GM23338 (cell line): ENCODE data around the gene UBE2K. TPM values are rescaled to one million over a fixed set of nuclear protein-coding genes. Genes with fewer than 3 reads are reported as not detected.

Experiments used
- CTCF ChIP-seq, 2 experiments: fragments of 200-600 bp in 1 of 2; sonication (generic) in 1 of 2; conservative IDR thresholded peaks; 2 replicates each; pipeline versions ENCODE4 v1.5.1 to v1.6.1; 2016 to 2017; ENCODE audit warnings: antibody characterized with exemption in 2 of 2, low read depth in 2 of 2, mild to moderate bottlenecking in 2 of 2, moderate library complexity in 1 of 2
- EZH2 ChIP-seq: fragments of 200-600 bp; sonication (generic); IDR thresholded peaks from one replicate; pipeline ENCODE4 v1.8.0; 2017; ENCODE audit warnings: antibody characterized with exemption, mild to moderate bottlenecking, low read depth; ENCODE audit not compliant: unreplicated experiment
- REST ChIP-seq: IDR thresholded peaks from one replicate; pipeline ENCODE4 v1.6.1; 2018; ENCODE audit warnings: antibody characterized with exemption; ENCODE audit not compliant: unreplicated experiment
- ZNF114 ChIP-seq: fragments of 250-450 bp; sonication (Bioruptor Pico); IDR thresholded peaks from 2 replicates; pipeline ENCODE4 v1.5.0; 2020; ENCODE audit warnings: mild to moderate bottlenecking, moderate library complexity
- ZNF331 ChIP-seq: fragments of 250-450 bp; sonication (Bioruptor Pico); IDR thresholded peaks from 2 replicates; pipeline ENCODE4 v1.5.0; 2020; ENCODE audit warnings: low read depth, mild to moderate bottlenecking, moderate library complexity
- polyA plus RNA-seq: library from polyadenylated mRNA; unstranded; fragments of >200 nt; fragmentation: Nextera tagmentation; extraction: Ambion mirVana; gene quantifications from 2 replicates; pipeline ENCODE4 v1.2.1, GENCODE V29; 2016
- small RNA-seq: library from RNA; depleted of rRNA; stranded (forward); fragments of <200 nt; gene quantifications from one replicate; pipeline ENCODE3, GENCODE V24; 2014; ENCODE audit warnings: low replicate concordance
- total RNA-seq: library from RNA; depleted of rRNA; stranded (reverse); fragments of >200 nt; shearing (Covaris generic); gene quantifications from 2 replicates; pipeline ENCODE4 v1.2.3, GENCODE V29; 2014; rRNA removed

UBE2K gene
- total and polyA plus RNA-seq, 2 experiments from 2014 or later, result 97.7 to 207 TPM

- TF ChIP-seq REST (no peak), EZH2 (no peak), CTCF (conservative IDR thresholded peaks at IDR 0.05; ENCODE audit: low read depth in 2 of 2) (no peak), ZNF331 (CRISPR knock-in tag) (no peak), ZNF114 (CRISPR knock-in tag) (no peak)
Observed at GRCh38 chr4:39825741-39826231, 127.8 kb downstream of the UBE2K start (continued).

Small RNA genes lying within 50 kb of the gene (small RNA-seq; reads per million reads assigned to genes)
- not detected for gene RF00019
- not detected for gene RN7SL558P

Other genes starting within 250 kb of the UBE2K start
- 4,044 and 4,699 TPM in 2 replicates for gene RPL9, start 239.2 kb upstream of the UBE2K start, total RNA-seq
- 2,522 and 3,152 TPM in 2 replicates for gene RPL9, start 239.2 kb upstream of the UBE2K start, polyA plus RNA-seq
- gene LIAS, start 239.1 kb upstream of the UBE2K start, total RNA-seq, result 18.7 and 28.8 TPM in 2 replicates
- 17.5 and 18.2 TPM in 2 replicates for gene LIAS, start 239.1 kb upstream of the UBE2K start, polyA plus RNA-seq
- gene UGDH, start 170.7 kb upstream of the UBE2K start, total RNA-seq, result 69.8 and 81.3 TPM in 2 replicates
- 45.8 and 48.9 TPM in 2 replicates for gene UGDH, start 170.7 kb upstream of the UBE2K start, polyA plus RNA-seq
- 23.3 and 29.0 TPM in 2 replicates for gene SMIM14, start 59.3 kb upstream of the UBE2K start, total RNA-seq
- gene SMIM14, start 59.3 kb upstream of the UBE2K start, polyA plus RNA-seq, result 52.6 and 54.6 TPM in 2 replicates